Kidney (tissue), 14 donors: ENCODE data around the gene BSPRY. TPM values are rescaled to one million over a fixed set of nuclear protein-coding genes. Genes with fewer than 3 reads are reported as not detected.

Source experiments
- DNase-seq, 5 donors: peaks; one replicate each; pipeline ENCODE4 v3.0.0-alpha.2; 2013 to 2020
- FAIRE-seq: peaks from 2 replicates; lab custom pipeline; 2012; peaks lifted over from hg19 to GRCh38; lab: Jason Lieb, UNC
- H3K27ac ChIP-seq, 2 donors: one replicate each; pipeline ENCODE4 v1.7.0; 2013; ENCODE audit warnings: low read depth in 2 of 2, low read length in 2 of 2, inconsistent platforms in 1 of 2
- H3K27me3 ChIP-seq: one replicate; pipeline ENCODE4 v1.7.1; 2013; ENCODE audit warnings: low read length, inconsistent platforms; ENCODE audit not compliant: control insufficient read depth, insufficient read depth
- H3K36me3 ChIP-seq, 3 donors: one replicate each; pipeline versions ENCODE4 v1.7.0 to v1.7.1; 2013; ENCODE audit warnings: low read length in 3 of 3, control low read depth in 1 of 3, inconsistent platforms in 1 of 3; ENCODE audit not compliant: insufficient read depth in 3 of 3, control insufficient read depth in 2 of 3
- H3K4me1 ChIP-seq, 3 donors: one replicate each; pipeline versions ENCODE4 v1.7.0 to v1.7.1; 2013; ENCODE audit warnings: low read length in 3 of 3, inconsistent platforms in 1 of 3, low read depth in 1 of 3; ENCODE audit not compliant: control insufficient read depth in 2 of 3, insufficient read depth in 2 of 3
- H3K4me3 ChIP-seq, 3 donors: one replicate each; pipeline versions ENCODE4 v1.7.0 to v1.8.1; 2013; ENCODE audit warnings: low read length in 3 of 3, control low read depth in 1 of 3, inconsistent platforms in 1 of 3
- H3K9ac ChIP-seq, 3 donors: one replicate each; pipeline versions ENCODE4 v1.7.0 to v1.7.1; 2013; ENCODE audit warnings: low read length in 3 of 3, control low read depth in 1 of 3, inconsistent platforms in 1 of 3
- H3K9me3 ChIP-seq, 3 donors: one replicate each; pipeline versions ENCODE4 v1.7.0 to v1.7.1; 2013; ENCODE audit warnings: low read length in 3 of 3, control low read depth in 1 of 3, inconsistent platforms in 1 of 3; ENCODE audit not compliant: control insufficient read depth in 2 of 3, insufficient read depth in 1 of 3
- CTCF ChIP-seq: IDR thresholded peaks from 3 replicates; pipeline ENCODE4 v1.5.1; 2012; ENCODE audit warnings: mild to moderate bottlenecking, moderate library complexity, borderline replicate concordance; ENCODE audit not compliant: insufficient read depth; ENCODE audit errors: extremely low read depth
- intact Hi-C: fragments of 100-400 bp; cut with DNase I; formaldehyde crosslinking; loops from one replicate; pipeline ENCODE4 v1.11.1; 2022
- polyA plus RNA-seq: library from polyadenylated mRNA; stranded (reverse); fragments of 350-450 nt; fragmentation: Illumina TruSeq; extraction: RNeasy Lipid Tissue Mini Kit (QIAGEN cat#74804); gene quantifications from one replicate; pipeline ENCODE4 v1.2.3, GENCODE V29; 2014; ENCODE audit warnings: low read depth, low replicate concordance; ENCODE audit not compliant: insufficient read depth
- total RNA-seq: library from RNA; stranded (reverse); fragmentation: NEBNext Ultra II Directional; extraction: Animal tissue kit (Norgen Biotek cat#: 25700); gene quantifications from one replicate; pipeline ENCODE4 v1.2.1, GENCODE V29; 2021
- donor health status: control.
- donor health status: control.
- donor health status: control.
- donor health status: control.
- donor health status: control.
- donor health status: DM: yes; HTN: yes; CAD: no.
- donor health status: Normal renal cell carcinoma (clear cell type).

The BSPRY gene
- total and polyA plus RNA-seq, 2 donors from 2014 or later = 14.5 to 18.0 TPM

- no peak for FAIRE-seq
- H3K9me3 ChIP-seq = no peaks in the 10 kb centered on the region
- peak within 1 kb of the TSS; percentile 92 to 99 (median 99) for H3K4me3 ChIP-seq
- H3K9ac ChIP-seq = peak within 1 kb of the TSS; percentile 57 to 99 (median 98)
- H3K27ac ChIP-seq = peak within 1 kb of the TSS; percentile 95 to 99
- H3K4me1 ChIP-seq = peaks cover 0 to 6% (median 3%) of the 10 kb centered on the region in 3 donors
- peaks cover 5 to 11% (median 10%) of the 10 kb centered on the region in 3 donors for H3K36me3 ChIP-seq
- peak; percentile 96 to 99 (median 98) for DNase-seq
- H3K27me3 ChIP-seq = no peaks in the 10 kb centered on the region
- TF ChIP-seq CTCF = no peak
- intact Hi-C loops = no loop called here
Observed at GRCh38 chr9:113410207-113410864, 61.0 kb downstream of the BSPRY start, which contains the start of the genes C9orf43 and POLE3. TSS of gene C9orf43 (plus strand) at chr9:113410747. CDS start at chr9:113413494, 2,747 bp downstream. TSS of gene POLE3 (minus strand) at chr9:113410675. CDS start at chr9:113410293, 382 bp downstream.

- Histone ChIP-seq H3K4me3 (no peak overlapping the region), H3K4me1 (no peaks in the 10 kb centered on the region), H3K27ac (no peak overlapping the region), H3K9me3 (no peaks in the 10 kb centered on the region), H3K9ac (no peak overlapping the region), H3K27me3 (no peaks in the 10 kb centered on the region), H3K36me3 (no peaks in the 10 kb centered on the region)
- intact Hi-C loops = no loop called here
- FAIRE-seq = no peak
- no peak for TF ChIP-seq CTCF
- DNase-seq = peak in 1 of 5 donors; percentile 18
Observed at GRCh38 chr9:113416149-113416721, 66.9 kb downstream of the BSPRY start.

- no peaks in the 10 kb centered on the region for H3K4me1 ChIP-seq
- no peaks in the 10 kb centered on the region for H3K36me3 ChIP-seq
- H3K4me3 ChIP-seq = no peak overlapping the region
- no peak overlapping the region for H3K27ac ChIP-seq
- intact Hi-C loops = no loop called here
- FAIRE-seq (no peak), DNase-seq (no peak)
- no peak for TF ChIP-seq CTCF
- no peaks in the 10 kb centered on the region for H3K27me3 ChIP-seq
- H3K9ac ChIP-seq = no peak overlapping the region
- no peaks in the 10 kb centered on the region for H3K9me3 ChIP-seq
Observed at GRCh38 chr9:113417370-113417769, 68.0 kb downstream of the BSPRY start.

Other genes with a start within 250 kb of the BSPRY start
- 10.6 TPM for gene SLC31A2, start 198.5 kb upstream of the BSPRY start, total RNA-seq
- 18.6 TPM for gene SLC31A2, start 198.5 kb upstream of the BSPRY start, polyA plus RNA-seq
- gene FKBP15, start 128.3 kb upstream of the BSPRY start, total RNA-seq = 34.8 TPM
- gene FKBP15, start 128.3 kb upstream of the BSPRY start, polyA plus RNA-seq = 11.0 TPM
- gene SLC31A1, start 128.0 kb upstream of the BSPRY start, total RNA-seq = 19.5 TPM
- 20.1 TPM for gene SLC31A1, start 128.0 kb upstream of the BSPRY start, polyA plus RNA-seq
- gene CDC26, start 74.0 kb upstream of the BSPRY start, total RNA-seq = 28.5 TPM
- gene CDC26, start 74.0 kb upstream of the BSPRY start, polyA plus RNA-seq = 76.2 TPM
- 20.0 TPM for gene PRPF4, start 73.9 kb upstream of the BSPRY start, total RNA-seq
- gene PRPF4, start 73.9 kb upstream of the BSPRY start, polyA plus RNA-seq = 12.8 TPM
- 3.6 TPM for gene RNF183, start 46.2 kb upstream of the BSPRY start, total RNA-seq
- gene RNF183, start 46.2 kb upstream of the BSPRY start, polyA plus RNA-seq = 8.1 TPM
- gene WDR31, start 9.3 kb upstream of the BSPRY start, total RNA-seq = 8.7 TPM
- 3.1 TPM for gene WDR31, start 9.3 kb upstream of the BSPRY start, polyA plus RNA-seq
- 29.8 TPM for gene HDHD3, start 27.4 kb downstream of the BSPRY start, total RNA-seq
- 107 TPM for gene HDHD3, start 27.4 kb downstream of the BSPRY start, polyA plus RNA-seq
- gene ALAD, start 51.7 kb downstream of the BSPRY start, total RNA-seq = 35.4 TPM
- gene ALAD, start 51.7 kb downstream of the BSPRY start, polyA plus RNA-seq = 64.1 TPM
- gene POLE3, start 61.1 kb downstream of the BSPRY start, total RNA-seq = 26.1 TPM
- 27.1 TPM for gene POLE3, start 61.1 kb downstream of the BSPRY start, polyA plus RNA-seq
- 0.50 TPM for gene C9orf43, start 61.2 kb downstream of the BSPRY start, total RNA-seq
- 0.80 TPM for gene C9orf43, start 61.2 kb downstream of the BSPRY start, polyA plus RNA-seq
- 114 TPM for gene RGS3, start 114.2 kb downstream of the BSPRY start, total RNA-seq
- 137 TPM for gene RGS3, start 114.2 kb downstream of the BSPRY start, polyA plus RNA-seq